ENCODE measurements around the gene KLF11. TPM values are rescaled to one million over a fixed set of nuclear protein-coding genes. Genes with fewer than 3 reads are reported as not detected.
A peak's percentile ranks its signal among the peaks of the same experiment; 100 is the strongest.
"Not testable (repeated sequence)": the region's sequence is repeated elsewhere in the genome, so short reads cannot be mapped to it uniquely, and the experiment has no call there.

The KLF11 gene
- total and polyA plus RNA-seq, 3 experiments from 2014 or later = 5.8 to 7.5 (median 6.6) TPM

DNA sequence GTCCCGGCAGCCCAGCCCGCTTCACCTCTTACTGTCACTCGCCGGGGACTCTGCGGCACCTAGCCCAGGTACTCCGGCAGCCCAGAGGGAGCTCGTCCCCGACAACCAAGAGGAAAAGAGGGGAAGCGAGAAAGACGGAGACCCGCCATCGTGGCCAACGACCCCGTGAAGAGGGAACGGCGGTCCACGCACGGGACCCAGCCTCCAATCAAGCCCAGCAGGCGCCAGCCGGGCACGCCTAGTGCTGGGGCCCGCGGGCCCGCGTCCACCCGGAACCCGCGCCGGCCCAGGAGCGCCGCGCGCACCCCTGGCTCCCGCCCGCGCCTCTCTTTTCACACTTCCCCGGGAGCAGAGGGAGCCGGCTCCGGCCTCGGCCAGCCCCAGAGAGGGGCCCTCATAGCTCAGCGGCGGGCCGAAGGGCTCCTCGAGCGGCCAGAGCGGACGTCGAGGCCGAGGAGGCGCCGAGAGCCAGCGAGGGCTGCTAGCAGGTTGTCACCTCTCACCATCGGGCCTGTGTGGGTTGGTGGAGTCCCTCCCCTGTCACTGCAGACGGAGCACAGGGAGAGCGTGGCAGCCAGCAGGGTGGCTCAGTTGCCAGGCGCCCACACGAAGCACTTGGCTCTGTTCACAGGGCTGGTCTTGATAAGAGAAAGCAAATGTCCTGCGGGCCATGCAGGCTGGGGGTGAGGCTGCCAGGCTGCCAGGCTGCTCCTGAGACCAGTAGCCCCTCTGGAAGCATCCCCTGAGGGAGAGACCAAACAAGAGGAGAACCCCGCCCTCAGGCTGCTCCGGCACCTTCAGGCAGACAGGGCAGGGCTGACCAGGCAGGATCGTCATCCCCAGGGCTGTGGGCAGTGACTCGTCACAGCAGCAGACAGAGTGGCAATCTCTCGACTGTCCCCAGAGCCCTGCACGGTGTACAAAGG lies 36.9 kb upstream of the KLF11 start:
- Histone ChIP-seq H3K27ac (ENCODE audit: low read depth, low read length) (no peak overlapping the region), H3K36me3 (ENCODE audit: insufficient read depth, low read length) (no peaks in the 10 kb centered on the region), H3K9me3 (ENCODE audit: low read length) (no peaks in the 10 kb centered on the region), H3K4me1 (ENCODE audit: insufficient read depth, low read length) (no peaks in the 10 kb centered on the region), H3K27me3 (ENCODE audit: insufficient read depth, low read length, poor library complexity, severe bottlenecking) (no peaks in the 10 kb centered on the region), H3K4me3 (ENCODE audit: low read length) (no peak overlapping the region)
- ChIA-PET POLR2A (no interaction called here), CTCF (interaction anchor here (1.0 to 2.3 kb wide), 2 partner anchors 22 kb away, joined by 3 to 9 read pairs; no protein-coding TSS in a partner anchor)
- Mint-ChIP-seq H3K27ac (no peak overlapping the region), H3K4me1 (no peaks in the 10 kb centered on the region), H3K4me3 (no peak overlapping the region), H3K36me3 (no peaks in the 10 kb centered on the region), H3K9me3 (no peaks in the 10 kb centered on the region), H3K27me3 (peaks cover 9 to 40% of the 10 kb centered on the region in 2 donors)
- DNase-seq = no peak

DNA sequence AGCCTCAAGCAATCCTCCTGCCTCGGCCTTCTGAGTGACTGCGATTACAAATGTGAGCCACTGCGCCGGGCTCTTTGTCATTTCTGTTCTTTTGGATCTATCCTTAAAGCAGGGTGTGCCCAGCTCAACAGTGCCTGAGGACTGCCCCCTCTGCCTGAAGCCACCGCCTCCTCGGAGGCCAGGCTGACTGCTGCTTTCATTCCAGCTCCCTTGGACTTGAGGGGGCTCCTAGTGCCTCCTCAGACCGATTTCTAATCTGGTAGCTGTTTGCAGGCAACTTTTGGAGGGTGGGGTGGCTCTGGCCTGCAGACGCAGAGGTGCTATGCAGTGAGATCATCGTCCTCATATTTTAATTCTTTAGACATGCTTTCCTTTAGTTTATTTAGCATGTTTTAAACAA lies 35.9 kb upstream of the KLF11 start:
- Mint-ChIP-seq H3K4me1 (no peaks in the 10 kb centered on the region), H3K36me3 (no peaks in the 10 kb centered on the region), H3K27ac (no peak overlapping the region), H3K4me3 (no peak overlapping the region), H3K27me3 (peaks cover 9 to 40% of the 10 kb centered on the region in 2 donors), H3K9me3 (no peaks in the 10 kb centered on the region)
- Histone ChIP-seq H3K9me3 (ENCODE audit: low read length) (no peaks in the 10 kb centered on the region), H3K27ac (ENCODE audit: low read depth, low read length) (no peak overlapping the region), H3K36me3 (ENCODE audit: insufficient read depth, low read length) (no peaks in the 10 kb centered on the region), H3K27me3 (ENCODE audit: insufficient read depth, low read length, poor library complexity, severe bottlenecking) (no peaks in the 10 kb centered on the region), H3K4me3 (ENCODE audit: low read length) (no peak overlapping the region), H3K4me1 (ENCODE audit: insufficient read depth, low read length) (no peaks in the 10 kb centered on the region)
- POLR2A ChIA-PET = no interaction called here
- CTCF ChIA-PET = interaction anchor here (1.0 kb wide), 1 partner anchor 23 kb away, joined by 3 read pairs; no protein-coding TSS in a partner anchor
- DNase-seq = no peak

DNA sequence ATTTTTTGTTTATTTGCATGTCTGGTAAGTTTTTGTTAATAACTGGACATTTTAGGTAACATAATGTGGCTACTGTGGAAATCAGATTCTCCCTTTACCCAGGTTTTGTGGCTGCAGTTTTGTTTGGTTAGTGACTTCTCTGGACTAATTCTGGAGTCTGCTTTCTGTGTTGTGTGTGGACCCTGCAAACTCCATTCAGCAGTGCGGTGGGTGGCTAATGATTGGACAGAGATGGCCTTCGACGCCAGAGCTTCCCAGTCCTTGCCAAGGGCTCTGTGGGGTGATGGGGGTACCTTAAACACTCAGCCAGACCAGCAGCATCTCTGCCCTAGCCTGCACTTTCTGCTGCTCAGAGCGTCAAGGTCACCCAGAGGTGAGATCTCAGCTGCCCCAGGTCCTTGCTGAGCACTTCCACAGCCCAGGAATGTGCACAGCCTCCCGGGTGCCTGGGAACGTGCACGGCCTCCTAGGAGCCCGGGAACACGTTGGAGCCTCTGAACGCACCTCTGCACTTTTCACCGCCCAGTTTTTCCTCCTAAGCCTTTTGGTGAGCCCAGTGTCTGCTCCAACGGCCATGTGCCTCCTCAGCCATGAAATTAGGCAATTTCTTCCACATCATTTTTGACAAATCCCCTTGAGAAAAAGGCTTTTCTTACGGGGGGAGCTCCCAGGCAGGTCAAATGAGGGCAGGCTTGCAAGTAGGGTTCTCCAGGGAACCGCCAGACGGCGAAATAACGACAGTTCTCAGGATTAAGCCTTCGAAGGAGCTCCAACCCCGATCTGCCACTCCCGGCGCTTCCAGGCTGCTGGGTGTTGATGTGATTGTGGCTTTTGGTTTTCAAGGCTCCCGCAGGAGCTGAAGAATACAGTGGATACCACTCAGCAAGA lies 35.2 kb upstream of the KLF11 start:
- Mint-ChIP-seq H3K27ac (no peak overlapping the region), H3K4me3 (no peak overlapping the region), H3K36me3 (no peaks in the 10 kb centered on the region), H3K4me1 (no peaks in the 10 kb centered on the region), H3K9me3 (no peaks in the 10 kb centered on the region), H3K27me3 (peaks cover 9 to 40% of the 10 kb centered on the region in 2 donors)
- CTCF ChIA-PET = interaction anchor here (1.0 kb wide), 1 partner anchor 24 kb away, joined by 3 read pairs; no protein-coding TSS in a partner anchor
- H3K9me3 ChIP-seq (ENCODE audit: low read length) = no peaks in the 10 kb centered on the region
- no peak for DNase-seq
- H3K27me3 ChIP-seq (ENCODE audit: insufficient read depth, low read length, poor library complexity, severe bottlenecking) = no peaks in the 10 kb centered on the region
- POLR2A ChIA-PET = no interaction called here
- H3K4me1 ChIP-seq (ENCODE audit: insufficient read depth, low read length) = no peaks in the 10 kb centered on the region
- H3K4me3 ChIP-seq (ENCODE audit: low read length) = no peak overlapping the region
- no peaks in the 10 kb centered on the region for H3K36me3 ChIP-seq (ENCODE audit: insufficient read depth, low read length)
- no peak overlapping the region for H3K27ac ChIP-seq (ENCODE audit: low read depth, low read length)

DNA sequence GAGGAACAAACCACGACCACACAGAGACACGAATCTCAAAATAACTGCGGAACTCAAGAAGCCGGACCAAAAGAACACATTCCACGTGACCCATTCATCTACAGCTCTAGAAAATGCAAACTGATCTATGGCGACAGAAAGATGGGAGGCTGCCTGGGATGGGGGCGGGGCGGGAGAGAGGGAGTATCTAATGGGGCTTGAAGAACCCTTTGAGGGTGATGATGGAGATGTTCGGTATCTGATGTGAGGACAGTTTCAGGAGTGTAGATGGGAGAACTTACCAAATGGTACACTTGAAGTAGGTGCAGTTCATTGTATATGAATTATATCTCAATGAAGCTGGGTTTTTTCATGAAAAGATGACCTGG lies 34.6 kb upstream of the KLF11 start:
- no peaks in the 10 kb centered on the region for H3K36me3 Mint-ChIP-seq
- DNase-seq = no peak
- H3K4me3 Mint-ChIP-seq = no peak overlapping the region
- ChIA-PET CTCF (no interaction called here), POLR2A (no interaction called here)
- H3K27ac ChIP-seq (ENCODE audit: low read depth, low read length) = no peak overlapping the region
- no peaks in the 10 kb centered on the region for H3K36me3 ChIP-seq (ENCODE audit: insufficient read depth, low read length)
- no peak overlapping the region for H3K4me3 ChIP-seq (ENCODE audit: low read length)
- no peaks in the 10 kb centered on the region for H3K9me3 ChIP-seq (ENCODE audit: low read length)
- no peaks in the 10 kb centered on the region for H3K9me3 Mint-ChIP-seq
- peak overlapping the region in 1 of 8 donors; percentile 42 for H3K27ac Mint-ChIP-seq
- no peaks in the 10 kb centered on the region for H3K4me1 ChIP-seq (ENCODE audit: insufficient read depth, low read length)
- H3K27me3 Mint-ChIP-seq = peaks cover 9 to 40% of the 10 kb centered on the region in 2 donors
- H3K4me1 Mint-ChIP-seq = no peaks in the 10 kb centered on the region
- no peaks in the 10 kb centered on the region for H3K27me3 ChIP-seq (ENCODE audit: insufficient read depth, low read length, poor library complexity, severe bottlenecking)

DNA sequence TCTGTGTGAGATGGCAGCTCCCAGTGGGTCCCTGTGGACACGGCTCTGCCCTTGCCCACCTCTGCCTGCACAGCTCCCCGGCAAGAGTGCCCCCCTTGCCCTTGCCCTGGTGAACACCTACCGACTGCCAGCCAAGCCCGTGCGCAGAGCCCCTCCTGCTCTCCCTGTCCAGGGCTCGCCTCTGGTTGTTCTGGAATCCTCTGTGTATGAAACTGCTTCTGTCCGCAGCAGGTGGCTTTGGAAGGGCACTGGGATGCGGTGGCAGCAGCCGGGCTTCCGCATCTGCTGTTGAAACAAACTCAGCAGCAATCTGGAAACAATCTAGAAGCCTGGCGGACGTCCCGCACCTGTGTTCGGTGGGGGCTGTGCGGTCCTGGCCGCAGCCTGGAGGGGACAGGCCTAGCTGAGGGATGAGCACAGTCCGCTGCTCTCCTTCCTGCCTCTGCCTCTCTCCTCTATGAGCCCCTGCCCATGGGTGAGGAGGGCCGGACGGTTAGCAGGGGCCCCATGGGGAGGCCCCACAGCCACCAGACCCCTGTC lies 34.0 kb upstream of the KLF11 start:
- no peaks in the 10 kb centered on the region for H3K9me3 Mint-ChIP-seq

DNA sequence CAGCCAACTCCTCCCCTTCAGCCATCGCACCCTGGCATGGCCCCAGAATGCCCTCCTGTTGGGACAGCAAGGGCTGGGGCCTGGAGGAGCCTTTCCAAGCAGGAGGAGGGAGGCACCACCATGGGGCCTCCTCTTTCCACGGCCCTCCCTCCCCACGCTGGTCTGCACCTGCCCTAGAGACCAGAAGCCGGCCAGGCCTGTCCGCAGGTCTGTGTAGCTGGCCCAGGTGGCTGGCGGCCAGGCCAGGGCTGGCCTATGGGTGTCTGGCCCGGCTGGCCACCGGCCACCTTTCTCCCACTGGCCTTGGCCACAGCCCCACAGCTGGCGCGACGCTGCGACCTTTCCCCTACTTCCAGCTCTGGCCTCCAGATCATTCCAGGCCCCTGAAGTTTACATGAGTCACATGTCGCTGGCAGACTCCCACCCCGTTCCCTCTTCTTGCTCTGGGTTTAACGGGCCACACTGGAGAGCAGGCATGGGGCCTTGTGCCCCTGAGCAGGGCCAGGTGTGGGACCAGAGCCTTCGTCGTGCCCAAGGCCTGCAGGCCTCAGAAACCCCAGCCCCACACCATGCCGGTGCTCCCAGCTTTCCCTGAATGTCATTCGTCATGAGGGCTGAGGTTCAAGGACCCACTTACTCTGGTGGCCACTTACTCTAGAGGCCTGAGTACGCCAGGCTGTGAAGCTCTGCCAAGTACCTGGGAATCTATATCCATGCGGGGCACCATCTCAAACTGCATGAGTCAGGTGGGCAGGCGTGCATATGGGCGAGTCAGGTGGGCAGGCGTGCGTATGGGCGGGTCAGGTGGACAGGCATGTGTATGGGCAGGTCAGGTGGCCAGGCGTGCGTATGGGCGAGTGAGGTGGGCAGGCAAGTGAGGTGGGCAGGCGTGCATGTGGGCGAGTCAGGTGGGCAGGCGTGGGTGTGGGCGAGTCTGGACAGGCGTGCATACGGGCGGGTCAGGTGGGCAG lies 33.3 kb upstream of the KLF11 start:
- Mint-ChIP-seq H3K27ac (no peak overlapping the region), H3K4me1 (no peaks in the 10 kb centered on the region), H3K27me3 (peaks cover 9 to 37% of the 10 kb centered on the region in 2 donors), H3K9me3 (no peaks in the 10 kb centered on the region), H3K4me3 (no peak overlapping the region), H3K36me3 (no peaks in the 10 kb centered on the region)
- Histone ChIP-seq H3K27me3 (ENCODE audit: insufficient read depth, low read length, poor library complexity, severe bottlenecking) (no peaks in the 10 kb centered on the region), H3K36me3 (ENCODE audit: insufficient read depth, low read length) (no peaks in the 10 kb centered on the region), H3K9me3 (ENCODE audit: low read length) (no peaks in the 10 kb centered on the region), H3K4me1 (ENCODE audit: insufficient read depth, low read length) (no peaks in the 10 kb centered on the region), H3K27ac (ENCODE audit: low read depth, low read length) (no peak overlapping the region), H3K4me3 (ENCODE audit: low read length) (no peak overlapping the region)
- ChIA-PET POLR2A (no interaction called here), CTCF (no interaction called here)
- no peak for DNase-seq

More for the DNA sequence above, 34.0 kb upstream of the KLF11 start:
- ChIA-PET CTCF (no interaction called here), POLR2A (no interaction called here)
- H3K4me3 Mint-ChIP-seq = no peak overlapping the region
- H3K4me1 Mint-ChIP-seq = no peaks in the 10 kb centered on the region
- no peaks in the 10 kb centered on the region for H3K4me1 ChIP-seq (ENCODE audit: insufficient read depth, low read length)
- no peaks in the 10 kb centered on the region for H3K27me3 ChIP-seq (ENCODE audit: insufficient read depth, low read length, poor library complexity, severe bottlenecking)
- no peaks in the 10 kb centered on the region for H3K36me3 ChIP-seq (ENCODE audit: insufficient read depth, low read length)
- H3K36me3 Mint-ChIP-seq = no peaks in the 10 kb centered on the region
- no peak for DNase-seq
- H3K27me3 Mint-ChIP-seq = peaks cover 9 to 37% of the 10 kb centered on the region in 2 donors
- no peaks in the 10 kb centered on the region for H3K9me3 ChIP-seq (ENCODE audit: low read length)
- H3K27ac Mint-ChIP-seq = no peak overlapping the region
- no peak overlapping the region for H3K4me3 ChIP-seq (ENCODE audit: low read length)
- H3K27ac ChIP-seq (ENCODE audit: low read depth, low read length) = no peak overlapping the region

DNA sequence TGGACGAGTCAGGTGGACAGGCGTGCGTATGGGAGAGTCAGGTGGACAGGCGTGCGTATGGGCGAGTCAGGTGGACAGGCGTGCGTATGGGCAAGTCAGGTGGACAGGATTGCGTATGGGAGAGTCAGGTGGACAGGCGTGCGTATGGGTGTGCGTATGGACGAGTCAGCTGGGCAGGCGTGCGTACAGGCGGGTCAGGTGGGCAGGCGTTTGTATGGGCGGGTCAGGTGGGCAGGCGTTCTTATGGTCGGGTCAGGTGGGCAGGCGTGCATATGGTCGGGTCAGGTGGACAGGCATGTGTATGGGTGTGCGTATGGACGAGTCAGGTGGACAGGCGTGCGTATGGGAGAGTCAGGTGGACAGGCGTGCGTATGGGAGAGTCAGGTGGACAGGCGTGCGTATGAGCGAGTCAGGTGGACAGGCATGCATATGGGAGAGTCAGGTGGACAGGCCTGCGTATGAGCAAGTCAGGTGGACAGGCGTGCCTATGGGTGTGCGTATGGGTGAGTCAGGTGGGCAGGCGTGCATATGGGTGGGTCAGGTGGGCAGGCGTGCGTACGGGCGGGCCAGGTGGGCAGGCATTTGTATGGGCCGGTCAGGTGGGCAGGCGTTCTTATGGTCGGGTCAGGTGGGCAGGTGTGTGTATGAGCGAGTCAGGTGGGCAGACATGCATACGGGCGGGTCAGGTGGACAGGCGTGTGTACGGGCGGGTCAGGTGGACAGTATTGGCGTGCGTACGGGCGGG lies 32.3 kb upstream of the KLF11 start:
- H3K36me3 ChIP-seq (ENCODE audit: insufficient read depth, low read length); H3K27ac ChIP-seq (ENCODE audit: low read depth, low read length); H3K4me1 ChIP-seq (ENCODE audit: insufficient read depth, low read length); H3K4me3 Mint-ChIP-seq; CTCF ChIA-PET; H3K27me3 ChIP-seq (ENCODE audit: insufficient read depth, low read length, poor library complexity, severe bottlenecking); H3K36me3 Mint-ChIP-seq; H3K4me1 Mint-ChIP-seq; H3K9me3 Mint-ChIP-seq; H3K4me3 ChIP-seq (ENCODE audit: low read length); POLR2A ChIA-PET; DNase-seq; H3K9me3 ChIP-seq (ENCODE audit: low read length); H3K27ac Mint-ChIP-seq: not testable (repeated sequence)
- peaks cover 7 to 29% of the 10 kb centered on the region in 2 donors for H3K27me3 Mint-ChIP-seq
